Epithelial cell of esophagus (primary cell): ENCODE measurements around the gene COPE.

Experiments used
- DNase-seq: peaks from one replicate; pipeline ENCODE4 v3.0.0; 2010; ENCODE audit warnings: low read depth
- H3K4me3 ChIP-seq: 2 replicates; pipeline ENCODE4 v1.5.1; 2011; ENCODE audit warnings: mild to moderate bottlenecking, low read length, control low read depth
- CTCF ChIP-seq: IDR thresholded peaks from 2 replicates; pipeline ENCODE4 v1.5.1; 2011; ENCODE audit warnings: low read depth, mild to moderate bottlenecking, low read length, control low read depth, inconsistent platforms; ENCODE audit not compliant: insufficient read depth; ENCODE audit errors: missing control alignments

Gene COPE

GRCh38 chr19:18919086-18919899 lies at the start of gene COPE, which contains the start of gene DDX49:
TSS of gene COPE (minus strand) at chr19:18919387. CDS start at chr19:18919348, 39 bp downstream.
TSS of gene DDX49 (plus strand) at chr19:18919715. CDS start at chr19:18919742, 27 bp downstream.
- peak; percentile 100 for DNase-seq
- peak within 1 kb of the TSS; percentile 97 for H3K4me3 ChIP-seq
- no peak for TF ChIP-seq CTCF

GRCh38 chr19:18967358-18968146 lies 48.4 kb upstream of the COPE start:
- H3K4me3 ChIP-seq, result no peak overlapping the region
- TF ChIP-seq CTCF, result no peak
- DNase-seq, result peak; percentile 90

- H3K4me3 ChIP-seq, result no peak overlapping the region
- no peak for TF ChIP-seq CTCF
- no peak for DNase-seq
These were observed 47.1 kb upstream of the COPE start for GRCh38 chr19:18966307-18966706.

GRCh38 chr19:18964121-18964520 lies 44.9 kb upstream of the COPE start:
- no peak for TF ChIP-seq CTCF
- H3K4me3 ChIP-seq, result no peak overlapping the region
- DNase-seq, result no peak

- no peak overlapping the region for H3K4me3 ChIP-seq
- TF ChIP-seq CTCF, result no peak
- DNase-seq, result no peak
These were observed 42.8 kb upstream of the COPE start for GRCh38 chr19:18961767-18962620.

- H3K4me3 ChIP-seq, result no peak overlapping the region
- no peak for DNase-seq
- TF ChIP-seq CTCF, result no peak
These were observed 41.2 kb upstream of the COPE start for GRCh38 chr19:18960370-18960769.
